Retinal pigment epithelial cell (primary cell): ENCODE measurements around the gene SEMA4F.

Experiments used
- DNase-seq: peaks from one replicate; pipeline ENCODE4 v3.0.0-alpha.2; 2010; ENCODE audit warnings: low read depth
- H3K4me3 ChIP-seq: 2 replicates; pipeline ENCODE4 v1.5.1; 2011; ENCODE audit warnings: mild to moderate bottlenecking, low read length, control low read depth, moderate library complexity
- TF ChIP-seq, protein P1 (sequence below): conservative IDR thresholded peaks from 2 replicates; pipeline ENCODE4 v1.5.1; 2011; ENCODE audit warnings: low read depth, low read length, control low read depth, inconsistent platforms

Gene SEMA4F

DNA sequence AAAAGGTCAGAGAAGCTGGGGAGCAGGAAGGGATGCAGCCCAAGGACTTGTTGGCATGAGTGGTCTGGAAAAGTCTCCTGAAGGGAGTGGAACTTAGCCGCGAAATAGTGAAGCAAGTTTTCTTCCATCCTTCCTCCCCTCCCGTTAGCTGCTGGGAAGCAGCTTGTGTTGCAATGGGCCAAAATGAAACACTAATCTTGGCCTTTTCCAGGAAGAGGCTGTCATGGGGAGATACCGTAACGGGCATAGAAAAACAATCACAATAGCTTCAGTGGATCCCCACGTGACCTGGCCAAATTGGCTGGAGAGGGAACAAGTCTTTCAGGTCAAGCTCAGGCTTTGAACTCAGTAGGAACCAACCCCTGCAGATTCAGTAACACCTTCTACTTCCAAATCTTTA is 49.3 kb downstream of the SEMA4F start:
- no peak overlapping the region for H3K4me3 ChIP-seq
- DNase-seq, result no peak
- TF ChIP-seq, protein P1, sequence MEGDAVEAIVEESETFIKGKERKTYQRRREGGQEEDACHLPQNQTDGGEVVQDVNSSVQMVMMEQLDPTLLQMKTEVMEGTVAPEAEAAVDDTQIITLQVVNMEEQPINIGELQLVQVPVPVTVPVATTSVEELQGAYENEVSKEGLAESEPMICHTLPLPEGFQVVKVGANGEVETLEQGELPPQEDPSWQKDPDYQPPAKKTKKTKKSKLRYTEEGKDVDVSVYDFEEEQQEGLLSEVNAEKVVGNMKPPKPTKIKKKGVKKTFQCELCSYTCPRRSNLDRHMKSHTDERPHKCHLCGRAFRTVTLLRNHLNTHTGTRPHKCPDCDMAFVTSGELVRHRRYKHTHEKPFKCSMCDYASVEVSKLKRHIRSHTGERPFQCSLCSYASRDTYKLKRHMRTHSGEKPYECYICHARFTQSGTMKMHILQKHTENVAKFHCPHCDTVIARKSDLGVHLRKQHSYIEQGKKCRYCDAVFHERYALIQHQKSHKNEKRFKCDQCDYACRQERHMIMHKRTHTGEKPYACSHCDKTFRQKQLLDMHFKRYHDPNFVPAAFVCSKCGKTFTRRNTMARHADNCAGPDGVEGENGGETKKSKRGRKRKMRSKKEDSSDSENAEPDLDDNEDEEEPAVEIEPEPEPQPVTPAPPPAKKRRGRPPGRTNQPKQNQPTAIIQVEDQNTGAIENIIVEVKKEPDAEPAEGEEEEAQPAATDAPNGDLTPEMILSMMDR, result no peak

DNA sequence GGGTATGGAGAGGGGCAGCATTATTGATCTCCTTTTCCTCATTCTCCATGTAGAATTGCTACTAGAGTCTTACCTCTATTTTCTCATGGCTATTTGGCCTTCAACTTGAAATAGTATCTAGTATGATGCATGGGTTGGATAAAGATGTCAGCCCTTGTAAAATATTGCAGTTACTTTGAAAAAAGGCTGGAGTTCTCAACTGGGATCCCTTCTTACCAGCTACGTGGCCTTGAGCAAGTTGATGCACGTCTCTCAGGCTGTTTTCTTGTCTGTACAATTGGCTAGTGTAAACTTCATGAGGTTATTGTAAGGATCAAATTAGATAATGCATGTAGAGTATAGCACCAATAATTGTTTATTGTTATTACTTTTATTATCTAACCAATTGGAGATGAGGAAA is 50.2 kb downstream of the SEMA4F start:
- no peak overlapping the region for H3K4me3 ChIP-seq
- no peak for DNase-seq
- TF ChIP-seq, protein P1, result no peak

DNA sequence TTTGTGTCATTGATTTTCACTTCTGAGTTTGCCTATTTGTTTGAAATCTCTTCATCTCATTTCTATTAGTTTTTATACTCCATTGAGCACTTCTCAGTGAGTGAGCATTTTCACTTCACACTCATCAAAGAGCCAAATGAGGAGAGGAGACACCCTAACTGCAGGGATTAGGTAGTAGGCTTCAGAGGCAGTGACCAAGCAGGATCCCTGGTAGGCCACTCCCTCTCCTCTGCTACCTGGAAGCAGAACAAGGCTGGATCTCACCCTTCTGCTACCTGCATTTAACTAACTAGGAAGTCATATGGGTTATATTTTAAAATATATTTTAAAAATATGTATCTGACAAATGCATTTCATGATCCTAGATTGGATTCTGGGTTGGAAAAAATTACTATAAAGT is 52.7 kb downstream of the SEMA4F start:
- no peak for DNase-seq
- H3K4me3 ChIP-seq, result no peak overlapping the region
- TF ChIP-seq, protein P1, result no peak

DNA sequence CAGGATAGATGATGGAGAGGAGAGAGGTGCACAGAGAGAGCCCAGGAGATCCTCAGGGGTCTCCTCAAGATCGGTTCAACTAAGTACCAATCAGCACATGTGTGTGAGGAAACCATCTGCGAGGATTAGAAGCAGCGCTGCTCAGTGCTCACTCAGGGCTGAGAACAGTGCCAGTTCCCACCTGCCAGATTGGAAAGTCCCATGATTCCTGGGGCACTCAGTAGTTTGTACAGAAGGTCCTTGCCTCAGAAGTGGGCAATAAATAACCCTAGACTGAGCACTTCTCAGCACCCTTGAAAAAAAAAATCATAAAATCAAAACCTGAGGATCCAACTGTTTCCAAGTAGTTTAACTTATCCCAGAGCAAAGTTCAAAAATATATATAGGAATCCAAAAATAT is 53.8 kb downstream of the SEMA4F start:
- TF ChIP-seq, protein P1, result no peak
- DNase-seq, result no peak
- H3K4me3 ChIP-seq, result no peak overlapping the region

DNA sequence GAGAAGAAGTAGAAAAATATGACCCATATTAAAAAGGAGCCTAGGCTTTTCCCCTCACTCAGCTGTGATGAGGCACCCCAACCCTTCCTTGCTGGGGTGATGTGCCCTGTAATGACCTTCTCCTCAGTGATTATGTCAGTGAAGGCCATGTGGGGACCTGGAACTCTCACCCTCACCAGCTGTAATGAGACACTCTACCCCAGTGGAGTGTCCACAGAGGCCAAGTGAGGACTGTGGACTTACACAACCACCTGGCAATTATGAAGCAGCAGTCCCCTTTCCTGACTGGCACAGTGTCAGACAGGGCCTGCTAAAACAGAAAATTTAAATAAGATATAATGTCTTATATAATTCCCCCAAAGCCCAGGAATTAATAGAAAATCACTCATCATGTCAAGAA is 54.2 kb downstream of the SEMA4F start:
- TF ChIP-seq, protein P1, result no peak
- H3K4me3 ChIP-seq, result no peak overlapping the region
- no peak for DNase-seq

DNA sequence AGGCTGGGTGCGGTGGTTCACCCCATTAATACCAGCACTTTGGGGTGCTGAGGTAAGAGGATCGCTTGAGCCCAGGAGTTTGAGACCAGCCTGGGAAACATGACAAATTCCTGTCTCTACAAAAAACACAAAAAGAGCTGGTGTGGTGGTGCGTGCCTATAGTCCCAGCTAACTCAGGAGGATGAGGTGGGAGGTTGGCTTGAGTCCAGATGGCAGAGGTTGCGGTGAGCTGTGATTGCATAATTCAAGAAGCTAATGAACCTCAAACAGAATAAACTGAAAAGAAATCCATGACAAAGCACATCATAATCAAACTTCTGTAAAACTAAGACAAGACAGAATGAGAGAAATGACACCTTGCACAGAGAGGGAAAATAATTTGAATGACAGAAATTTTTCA is 54.8 kb downstream of the SEMA4F start:
- DNase-seq, result no peak

More for the DNA sequence above, 54.8 kb downstream of the SEMA4F start:
- no peak overlapping the region for H3K4me3 ChIP-seq
- TF ChIP-seq, protein P1, result no peak
